ENCODE data around the gene DPH2.

DNA sequence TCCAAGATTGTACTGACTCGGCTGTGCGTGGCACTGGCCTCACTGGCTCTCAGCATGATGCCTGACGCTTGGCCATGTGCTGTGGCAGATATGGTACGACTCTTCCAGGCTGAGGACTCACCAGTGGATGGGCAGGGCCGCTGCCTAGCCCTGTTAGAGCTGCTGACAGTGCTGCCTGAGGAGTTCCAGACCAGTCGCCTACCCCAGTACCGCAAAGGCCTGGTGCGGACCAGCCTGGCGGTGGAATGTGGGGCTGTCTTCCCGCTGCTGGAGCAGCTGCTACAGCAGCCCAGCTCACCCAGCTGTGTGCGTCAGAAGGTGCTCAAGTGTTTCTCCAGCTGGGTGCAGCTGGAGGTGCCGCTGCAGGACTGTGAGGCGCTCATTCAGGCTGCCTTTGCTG is 20.1 kb upstream of the DPH2 start:
- TF ChIP-seq, protein P1, sequence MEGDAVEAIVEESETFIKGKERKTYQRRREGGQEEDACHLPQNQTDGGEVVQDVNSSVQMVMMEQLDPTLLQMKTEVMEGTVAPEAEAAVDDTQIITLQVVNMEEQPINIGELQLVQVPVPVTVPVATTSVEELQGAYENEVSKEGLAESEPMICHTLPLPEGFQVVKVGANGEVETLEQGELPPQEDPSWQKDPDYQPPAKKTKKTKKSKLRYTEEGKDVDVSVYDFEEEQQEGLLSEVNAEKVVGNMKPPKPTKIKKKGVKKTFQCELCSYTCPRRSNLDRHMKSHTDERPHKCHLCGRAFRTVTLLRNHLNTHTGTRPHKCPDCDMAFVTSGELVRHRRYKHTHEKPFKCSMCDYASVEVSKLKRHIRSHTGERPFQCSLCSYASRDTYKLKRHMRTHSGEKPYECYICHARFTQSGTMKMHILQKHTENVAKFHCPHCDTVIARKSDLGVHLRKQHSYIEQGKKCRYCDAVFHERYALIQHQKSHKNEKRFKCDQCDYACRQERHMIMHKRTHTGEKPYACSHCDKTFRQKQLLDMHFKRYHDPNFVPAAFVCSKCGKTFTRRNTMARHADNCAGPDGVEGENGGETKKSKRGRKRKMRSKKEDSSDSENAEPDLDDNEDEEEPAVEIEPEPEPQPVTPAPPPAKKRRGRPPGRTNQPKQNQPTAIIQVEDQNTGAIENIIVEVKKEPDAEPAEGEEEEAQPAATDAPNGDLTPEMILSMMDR (IDR thresholded peaks at IDR 0.05): no peak
- no peak for TF ChIP-seq POLR2AphosphoS5 (IDR thresholded peaks at IDR 0.05)
- TF ChIP-seq POLR2A (IDR thresholded peaks at IDR 0.05): no peak
- no peak for TF ChIP-seq EP300 (IDR thresholded peaks at IDR 0.05)

Data from sigmoid colon (tissue), 4 donors.